ENCODE data around the gene CMIP. TPM values are rescaled to one million over a fixed set of nuclear protein-coding genes. Genes with fewer than 3 reads are reported as not detected.
"Not testable (repeated sequence)": the region's sequence is repeated elsewhere in the genome, so short reads cannot be mapped to it uniquely, and the experiment has no call there.

Gene CMIP
- 45.9 TPM for polyA plus RNA-seq (2013, experiment 1 of 4)
- 55.6 TPM for polyA plus RNA-seq (2013, experiment 2 of 4)
- polyA plus RNA-seq (2013, experiment 3 of 4): 35.3 TPM
- 40.9 TPM for polyA plus RNA-seq (2013, experiment 4 of 4)

DNA sequence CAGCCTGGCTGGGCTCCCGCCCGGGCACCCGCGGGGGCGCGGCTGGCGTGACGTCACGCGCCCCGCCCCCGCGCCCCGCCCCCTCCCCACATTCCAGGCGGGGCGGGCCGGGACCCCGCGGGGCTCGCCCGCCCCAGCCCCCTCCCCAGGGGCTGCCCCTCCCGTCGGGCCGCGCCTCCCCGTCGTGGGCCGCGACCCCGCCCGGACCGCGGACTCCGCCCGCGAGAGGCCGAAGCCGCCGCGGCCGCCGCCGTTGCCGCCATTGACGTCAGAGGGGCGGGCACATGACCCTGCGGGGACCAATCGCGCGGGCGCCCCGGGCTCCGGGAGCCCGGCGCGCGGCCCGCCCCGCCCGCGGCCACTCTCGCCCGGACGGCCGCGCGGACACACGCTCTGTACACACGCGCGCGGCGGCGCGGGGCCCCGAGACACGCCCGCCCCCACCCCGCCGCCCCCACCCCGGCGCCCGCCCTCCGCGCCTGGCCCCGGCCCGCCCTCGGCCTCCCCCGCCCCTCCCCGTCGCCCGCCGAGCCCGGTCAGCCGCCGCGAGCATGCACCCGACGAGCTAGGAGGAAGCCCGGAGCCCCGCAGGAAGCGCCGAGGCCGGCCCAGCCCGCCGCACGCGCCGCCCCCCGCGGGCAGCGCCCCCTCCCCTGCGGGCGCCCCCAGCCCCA, at the start of gene CMIP:
Gene CMIP (plus strand): TSS at position 361 of the 674 bp plus-strand sequence.
- Histone ChIP-seq H3K36me3 (ENCODE audit: control insufficient read depth, insufficient read depth, low read length) (no peaks in the 10 kb centered on the region), H3K27ac (ENCODE audit: insufficient read depth, low read depth, low read length, poor library complexity, severe bottlenecking) (peak within 1 kb of the TSS; percentile 8), H3K27me3 (ENCODE audit: control insufficient read depth, insufficient read depth, low read length, poor library complexity, severe bottlenecking) (peaks cover 19% of the 10 kb centered on the region), H3K9me3 (ENCODE audit: control insufficient read depth, low read length) (no peaks in the 10 kb centered on the region), H3K4me3 (ENCODE audit: insufficient read depth, low read depth, low read length) (peak within 1 kb of the TSS; percentile 80), H3K4me1 (ENCODE audit: control insufficient read depth, insufficient read depth, low read length) (peaks cover 26% of the 10 kb centered on the region)
- 0% methylated on average over 102 to 110 of the region's 114 CpGs for WGBS, 2 experiments

DNA sequence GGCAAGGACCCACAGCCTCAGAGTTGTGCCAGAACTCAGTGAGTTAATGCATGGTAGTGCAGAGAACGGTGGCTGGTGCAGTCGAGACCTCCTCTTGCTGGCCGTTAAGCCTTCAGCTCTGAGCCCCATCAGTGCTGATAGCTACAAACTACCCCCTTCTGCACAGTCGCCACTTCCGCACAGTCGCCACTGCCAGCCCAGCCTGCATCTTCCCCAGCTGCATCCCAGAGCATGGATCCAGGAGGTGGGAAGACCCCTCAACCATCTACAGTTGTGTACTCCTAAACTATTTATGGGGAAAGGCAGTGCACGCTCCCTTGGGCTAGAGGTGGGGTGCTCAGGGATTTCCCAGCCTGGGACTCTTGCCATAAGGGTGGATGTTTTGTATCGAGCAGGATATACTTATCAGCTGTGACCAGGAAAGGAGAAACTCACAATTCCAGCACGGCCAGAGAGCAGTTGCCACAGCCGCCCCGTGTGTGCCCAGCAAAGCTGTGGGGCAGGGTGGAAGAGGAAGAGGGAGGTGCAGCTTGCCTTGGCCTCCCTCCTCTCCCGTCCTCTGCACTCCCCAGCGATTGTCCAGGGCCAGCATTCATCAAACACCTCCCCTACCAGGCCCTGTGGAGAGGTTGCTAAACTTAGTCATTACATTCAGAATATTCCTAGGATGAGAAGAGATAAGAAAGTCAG, 49.5 kb upstream of the CMIP start:
- WGBS, 2 experiments: 89 to 92% methylated on average over 11 of the region's 13 CpGs
- Histone ChIP-seq H3K36me3 (ENCODE audit: control insufficient read depth, insufficient read depth, low read length) (no peaks in the 10 kb centered on the region), H3K27me3 (ENCODE audit: control insufficient read depth, insufficient read depth, low read length, poor library complexity, severe bottlenecking) (no peaks in the 10 kb centered on the region), H3K9me3 (ENCODE audit: control insufficient read depth, low read length) (no peaks in the 10 kb centered on the region), H3K4me3 (ENCODE audit: insufficient read depth, low read depth, low read length) (no peak overlapping the region), H3K27ac (ENCODE audit: insufficient read depth, low read depth, low read length, poor library complexity, severe bottlenecking) (no peak overlapping the region), H3K4me1 (ENCODE audit: control insufficient read depth, insufficient read depth, low read length) (no peaks in the 10 kb centered on the region)

DNA sequence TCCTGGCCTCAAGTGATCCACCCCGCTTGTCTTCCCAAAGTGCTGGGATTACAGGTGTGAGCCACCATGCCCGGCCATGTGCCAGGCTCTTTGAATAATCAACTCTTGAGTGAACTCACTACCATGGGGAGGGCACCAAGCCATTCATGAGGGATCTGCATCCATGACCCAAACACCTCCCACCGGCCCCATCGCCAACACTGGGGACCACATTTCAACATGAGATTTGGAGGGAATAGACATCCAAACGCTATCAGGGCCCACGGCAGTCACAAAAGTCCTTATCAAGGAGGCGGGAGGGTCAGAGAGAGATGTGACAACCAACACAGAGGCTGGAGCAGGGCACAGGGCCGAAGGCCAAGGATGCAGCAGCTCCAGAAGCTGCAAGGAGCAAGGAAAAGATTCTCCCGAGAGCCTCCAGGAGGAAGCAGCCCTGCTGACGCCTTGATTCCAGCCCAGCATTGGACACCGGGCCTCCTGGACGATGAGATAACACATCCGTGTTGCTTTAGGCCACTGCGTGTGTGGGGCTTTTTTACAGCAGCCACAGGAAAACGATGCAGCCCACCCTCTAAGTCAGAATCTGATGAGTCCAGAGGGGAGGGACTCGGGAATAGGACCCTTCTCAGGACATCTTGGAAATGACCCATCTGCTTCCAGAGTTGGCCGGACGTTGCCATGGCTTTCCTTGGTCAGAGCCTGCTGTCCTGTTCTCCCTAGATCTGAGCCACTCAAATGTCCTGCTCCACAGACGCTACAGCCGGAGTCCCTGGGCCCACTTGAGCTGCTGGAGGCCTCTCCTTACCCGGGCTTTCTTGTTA, 47.3 kb upstream of the CMIP start:
- WGBS, 2 experiments: 94% methylated on average over 21 of the region's 21 CpGs

DNA sequence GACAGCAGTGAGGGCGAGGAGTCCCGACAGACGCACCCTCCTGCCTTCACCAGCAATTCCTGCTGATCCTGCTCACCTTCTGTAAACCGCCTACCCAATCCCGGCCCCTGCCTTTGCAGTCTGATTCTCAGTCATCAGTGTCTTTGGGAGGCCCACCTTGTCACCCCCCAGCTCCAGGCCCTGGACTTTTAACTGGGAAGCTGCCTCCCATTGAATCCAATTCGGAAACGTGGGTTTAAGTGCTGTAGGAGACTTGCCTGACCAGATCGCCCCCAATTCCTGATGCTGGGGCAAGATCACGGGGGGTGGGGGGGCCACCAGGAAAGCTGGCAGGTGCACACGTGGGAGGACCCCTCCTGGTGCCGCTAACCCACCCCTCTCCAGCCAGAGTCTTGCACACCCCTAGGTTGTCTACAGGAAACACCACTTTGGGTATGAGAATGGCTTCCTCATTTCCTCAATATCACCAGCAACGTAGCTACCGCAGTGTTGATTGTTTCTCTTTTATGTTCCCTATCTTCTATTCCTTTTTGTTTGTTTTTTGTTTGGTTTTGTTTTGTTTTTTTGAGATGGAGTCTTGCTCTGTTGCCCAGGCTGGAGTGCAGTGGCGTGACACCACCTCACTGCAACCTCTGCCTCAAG, 46.6 kb upstream of the CMIP start:
- H3K9me3 ChIP-seq (ENCODE audit: control insufficient read depth, low read length): no peaks in the 10 kb centered on the region
- H3K4me3 ChIP-seq (ENCODE audit: insufficient read depth, low read depth, low read length): no peak overlapping the region
- no peak overlapping the region for H3K27ac ChIP-seq (ENCODE audit: insufficient read depth, low read depth, low read length, poor library complexity, severe bottlenecking)
- H3K4me1 ChIP-seq (ENCODE audit: control insufficient read depth, insufficient read depth, low read length): no peaks in the 10 kb centered on the region
- WGBS, 2 experiments: 91 to 93% methylated on average over 14 of the region's 14 CpGs
- no peaks in the 10 kb centered on the region for H3K36me3 ChIP-seq (ENCODE audit: control insufficient read depth, insufficient read depth, low read length)
- no peaks in the 10 kb centered on the region for H3K27me3 ChIP-seq (ENCODE audit: control insufficient read depth, insufficient read depth, low read length, poor library complexity, severe bottlenecking)

More for the DNA sequence above, 47.3 kb upstream of the CMIP start:
- Histone ChIP-seq H3K4me1 (ENCODE audit: control insufficient read depth, insufficient read depth, low read length) (no peaks in the 10 kb centered on the region), H3K27ac (ENCODE audit: insufficient read depth, low read depth, low read length, poor library complexity, severe bottlenecking) (no peak overlapping the region), H3K9me3 (ENCODE audit: control insufficient read depth, low read length) (no peaks in the 10 kb centered on the region), H3K4me3 (ENCODE audit: insufficient read depth, low read depth, low read length) (no peak overlapping the region), H3K36me3 (ENCODE audit: control insufficient read depth, insufficient read depth, low read length) (no peaks in the 10 kb centered on the region), H3K27me3 (ENCODE audit: control insufficient read depth, insufficient read depth, low read length, poor library complexity, severe bottlenecking) (no peaks in the 10 kb centered on the region)

DNA sequence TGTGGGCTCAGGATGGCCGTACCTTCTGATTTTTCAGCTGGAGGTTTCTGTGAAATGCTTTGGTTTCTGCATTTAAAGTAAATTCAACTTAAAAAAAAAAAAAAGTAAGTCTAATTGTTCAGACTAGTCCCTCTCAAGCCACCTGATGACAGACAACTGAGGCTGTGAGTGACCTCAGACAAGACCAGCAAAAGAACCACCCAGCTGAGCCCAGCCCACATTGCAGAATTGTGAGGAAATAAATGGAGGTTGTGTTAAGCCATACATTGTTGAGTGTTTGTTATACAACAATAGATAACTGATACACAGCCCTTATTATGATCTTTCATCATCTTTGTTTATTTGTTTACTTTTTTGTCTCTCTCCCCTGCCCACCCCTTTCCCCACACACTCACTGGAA, 44.7 kb upstream of the CMIP start:
- no peak overlapping the region for H3K27ac ChIP-seq (ENCODE audit: insufficient read depth, low read depth, low read length, poor library complexity, severe bottlenecking)
- no peaks in the 10 kb centered on the region for H3K9me3 ChIP-seq (ENCODE audit: control insufficient read depth, low read length)
- H3K27me3 ChIP-seq (ENCODE audit: control insufficient read depth, insufficient read depth, low read length, poor library complexity, severe bottlenecking): peaks cover 11% of the 10 kb centered on the region
- H3K36me3 ChIP-seq (ENCODE audit: control insufficient read depth, insufficient read depth, low read length): no peaks in the 10 kb centered on the region
- 100% methylated on average over 1 of the region's 1 CpG for WGBS, 2 experiments
- H3K4me1 ChIP-seq (ENCODE audit: control insufficient read depth, insufficient read depth, low read length): no peaks in the 10 kb centered on the region
- no peak overlapping the region for H3K4me3 ChIP-seq (ENCODE audit: insufficient read depth, low read depth, low read length)

DNA sequence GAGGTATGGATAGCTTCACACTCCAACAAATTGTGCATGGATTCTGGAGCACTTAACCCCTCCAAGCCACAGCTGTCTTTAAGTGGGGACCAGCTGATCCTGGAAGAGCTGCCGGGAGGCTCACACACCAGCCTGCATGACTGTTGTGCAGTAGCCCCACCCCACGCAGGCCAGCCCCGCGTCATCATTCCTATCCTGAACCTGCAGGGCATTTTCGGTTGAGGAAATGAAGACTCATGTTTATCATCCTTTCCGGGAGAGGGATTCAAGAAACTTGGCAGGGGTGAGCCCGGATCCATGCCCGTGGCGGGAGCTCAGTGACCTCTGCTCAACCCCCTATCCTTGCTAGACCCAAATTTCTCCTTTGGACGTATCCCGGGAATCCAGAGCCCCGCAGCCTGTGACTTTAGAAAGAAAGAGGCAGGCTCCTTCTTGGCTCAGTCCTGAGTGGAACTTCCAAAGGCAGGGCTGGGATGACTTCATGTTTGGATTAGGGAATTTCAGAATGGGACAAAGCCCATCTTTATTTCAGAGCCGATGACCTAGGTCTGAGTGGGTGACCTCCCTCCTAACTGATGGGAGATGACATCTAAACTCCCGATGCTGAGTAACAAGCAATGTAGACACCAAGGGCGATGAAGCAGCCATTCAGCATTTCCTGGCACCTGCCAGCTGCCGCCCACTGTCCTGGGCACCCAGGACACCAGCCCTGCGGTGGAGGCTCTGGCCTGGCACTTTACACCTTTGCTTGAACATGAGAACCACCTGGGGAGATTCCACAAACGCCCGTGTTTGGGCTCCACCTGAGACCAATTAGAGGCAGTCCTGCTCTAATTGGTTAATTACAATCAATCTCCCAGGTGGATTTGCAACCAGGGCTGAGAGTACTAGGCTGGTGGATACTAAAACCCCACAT, 43.3 kb upstream of the CMIP start:
- WGBS, 2 experiments: 91 to 92% methylated on average over 19 of the region's 19 CpGs
- no peaks in the 10 kb centered on the region for H3K4me1 ChIP-seq (ENCODE audit: control insufficient read depth, insufficient read depth, low read length)
- H3K36me3 ChIP-seq (ENCODE audit: control insufficient read depth, insufficient read depth, low read length): no peaks in the 10 kb centered on the region
- no peaks in the 10 kb centered on the region for H3K9me3 ChIP-seq (ENCODE audit: control insufficient read depth, low read length)
- H3K27me3 ChIP-seq (ENCODE audit: control insufficient read depth, insufficient read depth, low read length, poor library complexity, severe bottlenecking): peaks cover 11% of the 10 kb centered on the region
- H3K4me3 ChIP-seq (ENCODE audit: insufficient read depth, low read depth, low read length): no peak overlapping the region
- no peak overlapping the region for H3K27ac ChIP-seq (ENCODE audit: insufficient read depth, low read depth, low read length, poor library complexity, severe bottlenecking)

DNA sequence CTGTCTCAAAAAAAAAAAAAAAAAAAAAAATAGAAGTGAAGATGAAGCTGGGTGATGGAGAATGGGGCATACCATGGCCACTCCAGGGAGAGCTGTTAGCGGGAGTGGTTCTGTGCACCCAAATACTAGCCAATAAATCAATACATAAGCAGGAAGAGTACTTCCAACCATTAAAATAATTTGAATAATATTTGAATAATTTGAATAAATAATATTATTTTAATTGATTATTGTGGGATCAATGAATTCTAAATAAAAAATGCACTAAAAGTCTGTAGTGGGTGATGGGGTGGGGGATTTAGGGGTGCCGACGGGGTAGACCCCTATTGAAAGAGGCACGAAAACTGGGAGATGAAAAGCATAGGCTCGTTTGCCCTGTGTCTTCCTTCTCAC, 41.4 kb upstream of the CMIP start:
- 3 to 6% methylated on average over 4 of the region's 5 CpGs for WGBS, 2 experiments
- Histone ChIP-seq H3K27me3 (ENCODE audit: control insufficient read depth, insufficient read depth, low read length, poor library complexity, severe bottlenecking) (peaks cover 11% of the 10 kb centered on the region), H3K27ac (ENCODE audit: insufficient read depth, low read depth, low read length, poor library complexity, severe bottlenecking) (no peak overlapping the region), H3K36me3 (ENCODE audit: control insufficient read depth, insufficient read depth, low read length) (no peaks in the 10 kb centered on the region), H3K4me1 (ENCODE audit: control insufficient read depth, insufficient read depth, low read length) (no peaks in the 10 kb centered on the region), H3K4me3 (ENCODE audit: insufficient read depth, low read depth, low read length) (no peak overlapping the region), H3K9me3 (ENCODE audit: control insufficient read depth, low read length) (no peaks in the 10 kb centered on the region)

DNA sequence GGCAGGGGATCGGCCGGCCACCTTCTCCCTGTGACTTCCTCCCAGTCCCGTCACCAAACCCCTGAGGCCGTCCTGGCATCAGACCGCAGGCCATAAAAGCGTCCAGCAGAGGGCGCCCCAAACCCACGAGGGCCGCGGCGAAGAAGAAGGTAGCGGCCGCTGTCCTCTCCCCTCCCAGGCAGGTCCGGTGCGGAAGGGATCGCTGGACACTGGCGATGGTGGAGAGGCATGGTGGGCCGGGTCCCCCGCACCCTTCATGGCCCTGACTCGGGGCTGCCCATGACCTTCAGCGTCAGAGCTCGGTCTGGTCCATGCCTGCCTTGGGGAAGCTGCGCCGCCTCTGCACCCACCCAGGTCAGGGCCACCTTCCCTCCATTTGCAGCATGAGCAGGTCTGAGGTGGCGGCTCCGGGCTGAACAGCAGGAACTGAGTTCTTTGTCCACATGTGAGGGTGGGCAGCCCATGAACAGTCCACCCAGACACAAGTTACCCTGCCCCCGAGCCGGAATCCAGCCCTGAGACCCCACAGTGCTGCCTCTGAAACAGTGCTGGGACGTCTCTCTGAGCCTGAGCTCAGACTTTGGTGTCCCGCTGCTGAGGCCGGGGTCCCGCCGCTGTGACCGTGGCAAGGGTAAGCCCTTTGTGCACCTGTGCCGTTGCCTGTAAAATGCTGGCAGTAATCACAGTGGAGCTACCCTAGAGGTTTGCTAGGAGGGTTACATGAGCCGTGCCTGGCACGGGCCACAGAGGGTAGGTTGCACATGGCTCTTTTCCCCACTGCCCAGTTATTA, 40.8 kb upstream of the CMIP start:
- Histone ChIP-seq H3K27me3 (ENCODE audit: control insufficient read depth, insufficient read depth, low read length, poor library complexity, severe bottlenecking) (peaks cover 11% of the 10 kb centered on the region), H3K4me3 (ENCODE audit: insufficient read depth, low read depth, low read length) (no peak overlapping the region), H3K4me1 (ENCODE audit: control insufficient read depth, insufficient read depth, low read length) (no peaks in the 10 kb centered on the region), H3K9me3 (ENCODE audit: control insufficient read depth, low read length) (no peaks in the 10 kb centered on the region), H3K36me3 (ENCODE audit: control insufficient read depth, insufficient read depth, low read length) (no peaks in the 10 kb centered on the region), H3K27ac (ENCODE audit: insufficient read depth, low read depth, low read length, poor library complexity, severe bottlenecking) (no peak overlapping the region)
- WGBS, 2 experiments: 34 to 35% methylated on average over 37 of the region's 37 CpGs

DNA sequence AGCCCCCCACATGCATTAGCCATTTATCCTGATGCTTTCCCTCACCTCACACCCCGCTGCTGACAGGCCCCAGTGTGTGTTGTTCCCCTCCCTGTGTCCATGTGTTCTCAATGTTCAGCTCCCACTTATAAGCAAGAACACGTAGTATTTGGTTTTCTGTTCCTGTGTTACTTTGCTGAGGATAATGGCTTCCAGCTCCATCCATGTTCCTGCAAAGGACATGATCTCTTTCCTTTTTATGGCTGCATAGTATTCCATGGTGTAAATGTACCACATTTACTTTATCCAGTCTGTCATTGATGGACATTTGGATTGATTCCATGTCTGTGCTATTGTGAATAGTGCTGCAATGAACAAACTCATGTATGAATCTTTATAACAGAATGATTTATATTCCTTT, 39.6 kb upstream of the CMIP start:
- H3K27me3 ChIP-seq (ENCODE audit: control insufficient read depth, insufficient read depth, low read length, poor library complexity, severe bottlenecking): peaks cover 11% of the 10 kb centered on the region
- WGBS, 2 experiments: 95 to 98% methylated on average over 2 of the region's 2 CpGs
- H3K36me3 ChIP-seq (ENCODE audit: control insufficient read depth, insufficient read depth, low read length); H3K9me3 ChIP-seq (ENCODE audit: control insufficient read depth, low read length); H3K4me3 ChIP-seq (ENCODE audit: insufficient read depth, low read depth, low read length); H3K27ac ChIP-seq (ENCODE audit: insufficient read depth, low read depth, low read length, poor library complexity, severe bottlenecking); H3K4me1 ChIP-seq (ENCODE audit: control insufficient read depth, insufficient read depth, low read length): not testable (repeated sequence)
